ENCODE data around the gene SMS.

DNA sequence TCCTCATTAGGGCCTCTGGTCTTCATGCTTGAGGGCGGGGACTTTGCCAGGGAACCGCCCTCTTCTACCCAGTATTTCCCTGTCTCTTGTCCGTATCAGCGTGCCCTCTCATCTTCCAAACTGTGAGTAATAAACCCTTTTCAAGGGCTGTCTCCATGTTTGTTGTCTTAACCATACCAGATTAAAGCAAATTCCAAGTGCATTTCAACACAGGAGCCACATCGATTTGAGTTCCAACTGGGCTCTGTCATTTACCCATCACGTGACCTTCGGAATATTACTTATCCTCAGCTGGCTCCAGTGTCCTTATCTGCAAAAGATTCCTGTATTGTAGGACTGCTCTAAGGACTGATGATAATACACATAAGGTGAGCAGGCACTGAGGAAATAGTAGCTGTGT, 85.2 kb downstream of the SMS start:
- TF ChIP-seq, protein P1, sequence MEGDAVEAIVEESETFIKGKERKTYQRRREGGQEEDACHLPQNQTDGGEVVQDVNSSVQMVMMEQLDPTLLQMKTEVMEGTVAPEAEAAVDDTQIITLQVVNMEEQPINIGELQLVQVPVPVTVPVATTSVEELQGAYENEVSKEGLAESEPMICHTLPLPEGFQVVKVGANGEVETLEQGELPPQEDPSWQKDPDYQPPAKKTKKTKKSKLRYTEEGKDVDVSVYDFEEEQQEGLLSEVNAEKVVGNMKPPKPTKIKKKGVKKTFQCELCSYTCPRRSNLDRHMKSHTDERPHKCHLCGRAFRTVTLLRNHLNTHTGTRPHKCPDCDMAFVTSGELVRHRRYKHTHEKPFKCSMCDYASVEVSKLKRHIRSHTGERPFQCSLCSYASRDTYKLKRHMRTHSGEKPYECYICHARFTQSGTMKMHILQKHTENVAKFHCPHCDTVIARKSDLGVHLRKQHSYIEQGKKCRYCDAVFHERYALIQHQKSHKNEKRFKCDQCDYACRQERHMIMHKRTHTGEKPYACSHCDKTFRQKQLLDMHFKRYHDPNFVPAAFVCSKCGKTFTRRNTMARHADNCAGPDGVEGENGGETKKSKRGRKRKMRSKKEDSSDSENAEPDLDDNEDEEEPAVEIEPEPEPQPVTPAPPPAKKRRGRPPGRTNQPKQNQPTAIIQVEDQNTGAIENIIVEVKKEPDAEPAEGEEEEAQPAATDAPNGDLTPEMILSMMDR (IDR thresholded peaks at IDR 0.05) = no peak
- TF ChIP-seq, protein P2, sequence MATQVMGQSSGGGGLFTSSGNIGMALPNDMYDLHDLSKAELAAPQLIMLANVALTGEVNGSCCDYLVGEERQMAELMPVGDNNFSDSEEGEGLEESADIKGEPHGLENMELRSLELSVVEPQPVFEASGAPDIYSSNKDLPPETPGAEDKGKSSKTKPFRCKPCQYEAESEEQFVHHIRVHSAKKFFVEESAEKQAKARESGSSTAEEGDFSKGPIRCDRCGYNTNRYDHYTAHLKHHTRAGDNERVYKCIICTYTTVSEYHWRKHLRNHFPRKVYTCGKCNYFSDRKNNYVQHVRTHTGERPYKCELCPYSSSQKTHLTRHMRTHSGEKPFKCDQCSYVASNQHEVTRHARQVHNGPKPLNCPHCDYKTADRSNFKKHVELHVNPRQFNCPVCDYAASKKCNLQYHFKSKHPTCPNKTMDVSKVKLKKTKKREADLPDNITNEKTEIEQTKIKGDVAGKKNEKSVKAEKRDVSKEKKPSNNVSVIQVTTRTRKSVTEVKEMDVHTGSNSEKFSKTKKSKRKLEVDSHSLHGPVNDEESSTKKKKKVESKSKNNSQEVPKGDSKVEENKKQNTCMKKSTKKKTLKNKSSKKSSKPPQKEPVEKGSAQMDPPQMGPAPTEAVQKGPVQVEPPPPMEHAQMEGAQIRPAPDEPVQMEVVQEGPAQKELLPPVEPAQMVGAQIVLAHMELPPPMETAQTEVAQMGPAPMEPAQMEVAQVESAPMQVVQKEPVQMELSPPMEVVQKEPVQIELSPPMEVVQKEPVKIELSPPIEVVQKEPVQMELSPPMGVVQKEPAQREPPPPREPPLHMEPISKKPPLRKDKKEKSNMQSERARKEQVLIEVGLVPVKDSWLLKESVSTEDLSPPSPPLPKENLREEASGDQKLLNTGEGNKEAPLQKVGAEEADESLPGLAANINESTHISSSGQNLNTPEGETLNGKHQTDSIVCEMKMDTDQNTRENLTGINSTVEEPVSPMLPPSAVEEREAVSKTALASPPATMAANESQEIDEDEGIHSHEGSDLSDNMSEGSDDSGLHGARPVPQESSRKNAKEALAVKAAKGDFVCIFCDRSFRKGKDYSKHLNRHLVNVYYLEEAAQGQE (IDR thresholded peaks at IDR 0.05; ENCODE audit: insufficient read depth in 1 of 2, low read depth in 2 of 2, low read length in 1 of 2) = no peak
